A673 (cell line): ENCODE data around the gene COQ10B. TPM values are rescaled to one million over a fixed set of nuclear protein-coding genes. Genes with fewer than 3 reads are reported as not detected.

Source experiments
- BruUV-seq: library from RNA; stranded (reverse); fragments of 400-500 nt; replicated peaks from 2 replicates; lab custom pipeline; 2021; lab: Mats Ljungman, UMichigan
- CTCF ChIA-PET: fragments of 300-600 bp; sonication (Branson Sonifier 250); formaldehyde crosslinking; loops from one replicate; lab custom pipeline; 2022; ENCODE audit warnings: antibody characterized with exemption; lab: Charles Lee
- POLR2A ChIA-PET: fragments of 300-600 bp; sonication (Branson Sonifier 250); formaldehyde crosslinking; loops from one replicate; lab custom pipeline; 2022; ENCODE audit warnings: antibody characterized with exemption; ENCODE audit not compliant: low non-redundant PET; lab: Charles Lee
- DNase-seq: peaks from one replicate; pipeline ENCODE4 v3.0.0-alpha.2; 2015; ENCODE audit warnings: low spot score
- H3K27ac ChIP-seq: fragments of 200-600 bp; sonication (generic); 2 replicates; pipeline ENCODE4 v1.5.1; 2016; ENCODE audit warnings: mixed run types, low read depth, mild to moderate bottlenecking, mixed read lengths, antibody characterized with exemption, low read length; ENCODE audit not compliant: poor library complexity, severe bottlenecking
- H3K27me3 ChIP-seq: fragments of 200-600 bp; sonication (generic); replicated peaks from 2 replicates; pipeline ENCODE4 v1.6.1; 2017; ENCODE audit warnings: mixed run types, low read depth, mild to moderate bottlenecking, mixed read lengths, antibody characterized with exemption, low read length; ENCODE audit not compliant: insufficient read depth, poor library complexity
- H3K36me3 ChIP-seq: fragments of 200-600 bp; sonication (generic); 2 replicates; pipeline ENCODE4 v1.6.1; 2016; ENCODE audit warnings: mixed run types, mild to moderate bottlenecking, mixed read lengths, antibody characterized with exemption, low read length; ENCODE audit not compliant: insufficient read depth, poor library complexity, severe bottlenecking
- H3K4me1 ChIP-seq: fragments of 200-600 bp; sonication (generic); 2 replicates; pipeline ENCODE4 v1.6.1; 2017; ENCODE audit warnings: mixed run types, mild to moderate bottlenecking, mixed read lengths, antibody characterized with exemption, low read length; ENCODE audit not compliant: insufficient read depth, poor library complexity, severe bottlenecking
- H3K4me3 ChIP-seq: fragments of 200-600 bp; sonication (generic); 2 replicates; pipeline ENCODE4 v1.5.1; 2016; ENCODE audit warnings: low read depth, mixed run types, mild to moderate bottlenecking, mixed read lengths, low read length; ENCODE audit not compliant: poor library complexity, severe bottlenecking
- H3K9me3 ChIP-seq: fragments of 200-600 bp; sonication (generic); 2 replicates; pipeline ENCODE4 v1.6.1; 2016; ENCODE audit warnings: mixed run types, low read depth, mild to moderate bottlenecking, mixed read lengths, antibody characterized with exemption, low read length; ENCODE audit not compliant: poor library complexity, severe bottlenecking
- EZH2 ChIP-seq: fragments of 200-600 bp; sonication (generic); IDR thresholded peaks from 2 replicates; pipeline ENCODE4 v1.6.1; 2017; ENCODE audit warnings: borderline replicate concordance, low read depth, mild to moderate bottlenecking, mixed read lengths, antibody characterized with exemption, low read length; ENCODE audit not compliant: poor library complexity, severe bottlenecking
- intact Hi-C: fragments of 100-400 bp; cut with micrococcal nuclease; formaldehyde crosslinking; loops from one replicate; pipeline ENCODE4 v1.10.0; 2022; ENCODE audit not compliant: unreplicated experiment
- total RNA-seq: library from RNA; stranded (reverse); gene quantifications from 2 replicates; pipeline ENCODE4 v1.2.3, GENCODE V29; 2021
- TF ChIP-seq, protein P1 (sequence below): fragments of 300-800, 200-600 bp; sonication (generic); conservative IDR thresholded peaks from 2 replicates; pipeline ENCODE4 v1.5.1; 2017; ENCODE audit warnings: low read depth, mild to moderate bottlenecking, antibody characterized with exemption, low read length, moderate library complexity, mixed read lengths

Gene COQ10B
- total RNA-seq, 1 experiment from 2014 or later: 17.1 TPM

GRCh38 chr2:197496695-197497094 lies 43.3 kb downstream of the COQ10B start:
- CTCF ChIA-PET: no interaction called here
- intact Hi-C loops: loop anchor here (5.0 kb wide), 1 partner anchor 89 kb away; no protein-coding TSS in a partner anchor
- H3K4me1 ChIP-seq: peaks cover 32% of the 10 kb centered on the region
- H3K36me3 ChIP-seq: peaks cover 77% of the 10 kb centered on the region
- BruUV-seq: no TSS peak
- TF ChIP-seq, protein P1, sequence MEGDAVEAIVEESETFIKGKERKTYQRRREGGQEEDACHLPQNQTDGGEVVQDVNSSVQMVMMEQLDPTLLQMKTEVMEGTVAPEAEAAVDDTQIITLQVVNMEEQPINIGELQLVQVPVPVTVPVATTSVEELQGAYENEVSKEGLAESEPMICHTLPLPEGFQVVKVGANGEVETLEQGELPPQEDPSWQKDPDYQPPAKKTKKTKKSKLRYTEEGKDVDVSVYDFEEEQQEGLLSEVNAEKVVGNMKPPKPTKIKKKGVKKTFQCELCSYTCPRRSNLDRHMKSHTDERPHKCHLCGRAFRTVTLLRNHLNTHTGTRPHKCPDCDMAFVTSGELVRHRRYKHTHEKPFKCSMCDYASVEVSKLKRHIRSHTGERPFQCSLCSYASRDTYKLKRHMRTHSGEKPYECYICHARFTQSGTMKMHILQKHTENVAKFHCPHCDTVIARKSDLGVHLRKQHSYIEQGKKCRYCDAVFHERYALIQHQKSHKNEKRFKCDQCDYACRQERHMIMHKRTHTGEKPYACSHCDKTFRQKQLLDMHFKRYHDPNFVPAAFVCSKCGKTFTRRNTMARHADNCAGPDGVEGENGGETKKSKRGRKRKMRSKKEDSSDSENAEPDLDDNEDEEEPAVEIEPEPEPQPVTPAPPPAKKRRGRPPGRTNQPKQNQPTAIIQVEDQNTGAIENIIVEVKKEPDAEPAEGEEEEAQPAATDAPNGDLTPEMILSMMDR: no peak
- TF ChIP-seq EZH2: no peak
- H3K27ac ChIP-seq: peak overlapping the region; percentile 46
- H3K27me3 ChIP-seq: no peaks in the 10 kb centered on the region
- DNase-seq: no peak
- H3K9me3 ChIP-seq: no peaks in the 10 kb centered on the region
- peak overlapping the region; percentile 89 for H3K4me3 ChIP-seq
- POLR2A ChIA-PET: interaction anchor here (0.6 kb wide), 1 partner anchor 54 kb away, joined by 6 read pairs; no protein-coding TSS in a partner anchor

DNA sequence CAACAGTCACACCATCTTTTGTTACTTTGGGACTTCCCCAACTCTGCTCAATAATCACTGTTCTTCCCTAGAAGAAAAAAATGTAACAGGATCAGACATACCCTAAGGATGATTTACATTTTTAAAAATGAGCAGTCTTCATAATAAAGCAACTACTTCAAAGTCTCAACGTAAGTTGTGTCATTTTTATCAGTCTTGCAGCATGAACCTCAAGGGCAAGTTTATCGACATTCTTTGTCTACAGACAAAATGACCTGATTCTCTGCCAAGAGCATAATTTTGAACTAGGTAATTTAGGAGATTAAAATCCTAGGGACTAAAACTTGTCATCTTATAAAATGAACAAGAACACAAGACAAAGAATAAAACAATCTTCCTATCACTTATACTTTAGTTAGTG lies 44.0 kb downstream of the COQ10B start:
- peaks cover 38% of the 10 kb centered on the region for H3K4me1 ChIP-seq
- H3K9me3 ChIP-seq: no peaks in the 10 kb centered on the region
- H3K4me3 ChIP-seq: peak overlapping the region; percentile 89
- H3K36me3 ChIP-seq: peaks cover 77% of the 10 kb centered on the region
- TF ChIP-seq, protein P1: no peak
- no peak for TF ChIP-seq EZH2
- ChIA-PET CTCF (no interaction called here), POLR2A (no interaction called here)
- intact Hi-C loops: loop anchor here (5.0 kb wide), 1 partner anchor 90 kb away; no protein-coding TSS in a partner anchor
- H3K27ac ChIP-seq: peak overlapping the region; percentile 46
- no peak for DNase-seq
- no peaks in the 10 kb centered on the region for H3K27me3 ChIP-seq
- no TSS peak for BruUV-seq

DNA sequence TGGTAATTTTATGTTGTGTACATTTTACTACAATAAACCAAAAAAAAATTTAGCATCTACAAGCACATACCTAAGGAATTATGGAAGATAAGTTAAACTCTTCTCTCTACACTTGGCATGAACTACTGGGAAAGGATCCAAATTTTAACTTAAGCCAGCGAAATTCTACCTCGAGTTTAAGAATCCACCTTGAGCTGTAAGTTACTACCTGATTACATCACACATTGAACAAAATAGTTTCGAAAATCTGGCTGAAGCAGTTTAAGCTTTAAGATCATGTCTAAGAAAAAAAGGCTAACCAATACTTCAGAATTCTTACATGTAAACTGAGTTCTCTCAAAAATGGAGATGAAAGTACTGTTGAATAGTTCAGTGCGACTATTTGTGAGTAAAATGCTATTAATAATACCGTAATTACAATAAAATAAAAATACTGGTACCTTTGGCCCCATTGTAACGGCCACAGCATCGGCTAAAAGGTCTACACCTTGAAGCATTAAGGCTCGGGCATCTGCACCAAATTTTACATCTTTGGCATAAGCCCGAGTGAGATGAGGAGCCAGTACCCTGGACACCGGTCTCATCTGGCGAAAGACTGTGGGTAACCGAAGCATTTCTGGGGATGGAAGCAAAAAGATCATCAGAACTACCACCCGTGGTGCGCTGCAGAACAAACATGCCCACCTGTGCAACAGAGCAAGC lies 45.0 kb downstream of the COQ10B start:
- TF ChIP-seq, protein P1: no peak
- TF ChIP-seq EZH2: no peak
- Histone ChIP-seq H3K9me3 (no peaks in the 10 kb centered on the region), H3K27me3 (no peaks in the 10 kb centered on the region), H3K4me3 (peak overlapping the region; percentile 89), H3K4me1 (peaks cover 44% of the 10 kb centered on the region), H3K36me3 (peaks cover 77% of the 10 kb centered on the region), H3K27ac (peak overlapping the region; percentile 97)
- no peak for DNase-seq
- CTCF ChIA-PET: no interaction called here
- POLR2A ChIA-PET: interaction anchor here (0.6 kb wide), 1 partner anchor 1872 kb away, joined by 3 read pairs; no protein-coding TSS in a partner anchor
- intact Hi-C loops: loop anchor here (5.0 kb wide), 1 partner anchor 91 kb away; no protein-coding TSS in a partner anchor
- no TSS peak for BruUV-seq
